Renal cortex interstitium (tissue), 11 donors: ENCODE data around the gene SPATA6L. TPM values are rescaled to one million over a fixed set of nuclear protein-coding genes. Genes with fewer than 3 reads are reported as not detected.

Experiments
- DNase-seq, 11 donors: peaks; one replicate each; pipeline ENCODE4 v3.0.0-alpha.2; 2013; ENCODE audit warnings: low read depth in 9 of 11, low spot score in 4 of 11; ENCODE audit errors: extremely low read depth in 1 of 11
- polyA plus RNA-seq, 3 donors: library from polyadenylated mRNA; unstranded; fragments of 120-200 nt; gene quantifications; one replicate each; pipeline ENCODE4 v1.2.1, GENCODE V29; 2013; ENCODE audit not compliant: insufficient read length in 3 of 3

Gene SPATA6L
- polyA plus RNA-seq, 3 donors, result 2.5 to 5.5 (median 2.8) TPM

- no peak for DNase-seq
Observed at GRCh38 chr9:4596165-4596922, 69.9 kb downstream of the SPATA6L start.

- no peak for DNase-seq
Observed at GRCh38 chr9:4594994-4595393, 71.3 kb downstream of the SPATA6L start.

DNA sequence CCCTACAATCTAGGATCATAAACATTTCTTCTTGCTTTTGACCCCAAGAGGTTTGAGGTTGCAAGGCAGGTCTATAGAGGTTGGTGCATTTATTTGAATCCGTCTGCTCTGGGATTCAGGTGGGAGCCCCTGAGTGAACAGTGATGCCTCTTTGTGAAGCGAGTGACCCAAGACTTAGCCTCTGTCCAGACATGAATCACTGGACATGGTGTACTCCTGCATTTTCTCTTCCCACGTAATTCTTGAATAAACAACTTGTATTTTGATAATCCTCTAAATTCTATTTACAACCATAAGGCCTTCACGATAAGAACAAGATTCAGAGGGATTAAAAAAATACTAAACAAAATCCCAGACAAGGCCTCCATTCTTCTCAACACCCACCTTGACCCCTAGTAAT, 71.7 kb downstream of the SPATA6L start:
- no peak for DNase-seq

DNA sequence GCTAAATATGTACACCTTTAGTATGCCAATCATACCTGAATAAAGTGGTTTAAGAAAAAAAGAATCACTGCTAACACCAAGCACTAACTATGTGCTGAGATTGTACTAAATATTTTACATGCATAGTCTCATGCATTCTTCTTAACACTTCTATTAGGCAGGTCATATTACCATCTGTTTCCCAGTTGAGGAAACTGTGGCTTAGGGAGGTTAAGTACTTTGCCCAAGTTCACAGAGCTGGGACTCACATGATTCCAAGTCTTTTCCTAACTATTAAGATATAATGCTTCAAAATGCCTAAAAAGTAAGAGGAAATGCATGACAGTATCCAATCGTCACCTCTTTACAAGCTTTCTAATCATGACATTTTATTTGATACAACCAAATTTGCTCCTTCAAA, 73.4 kb downstream of the SPATA6L start:
- DNase-seq, result no peak

DNA sequence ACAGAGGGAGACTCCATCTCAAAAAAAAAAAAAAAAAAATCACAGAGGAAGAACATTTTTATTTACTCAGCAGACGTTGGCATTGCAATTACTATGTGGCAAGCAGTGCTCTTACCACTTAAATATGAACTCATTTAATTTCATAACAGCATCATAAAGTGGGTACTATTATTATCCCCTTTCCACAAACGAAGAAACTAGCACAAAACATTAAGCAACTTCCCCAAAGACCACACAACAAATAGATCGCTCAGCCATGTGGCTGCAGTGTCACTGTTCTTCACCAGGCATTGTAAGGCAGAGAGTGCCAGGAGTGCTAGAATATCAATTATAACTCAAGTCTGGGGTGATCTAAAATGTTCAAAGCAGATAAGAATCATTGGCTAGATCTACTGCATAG, 74.0 kb downstream of the SPATA6L start:
- no peak for DNase-seq

DNA sequence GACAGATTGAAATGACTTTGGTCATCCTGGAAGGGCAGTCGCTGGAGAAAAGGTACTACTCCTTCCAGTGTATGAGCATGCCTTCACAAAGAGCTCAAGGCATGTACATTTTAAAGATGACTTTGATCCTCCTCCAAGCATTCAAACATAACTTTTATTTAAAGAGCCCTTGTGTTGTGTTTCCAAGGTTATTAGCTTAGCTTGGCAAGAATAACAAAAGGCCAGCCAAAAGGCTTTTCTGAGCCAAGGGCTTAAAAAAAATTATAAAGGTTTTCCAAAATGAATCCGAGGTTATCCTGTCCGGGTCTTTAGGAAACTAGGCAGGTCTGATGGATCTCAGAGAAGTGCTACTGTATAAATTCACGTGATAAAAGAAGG, 75.2 kb downstream of the SPATA6L start:
- no peak for DNase-seq

DNA sequence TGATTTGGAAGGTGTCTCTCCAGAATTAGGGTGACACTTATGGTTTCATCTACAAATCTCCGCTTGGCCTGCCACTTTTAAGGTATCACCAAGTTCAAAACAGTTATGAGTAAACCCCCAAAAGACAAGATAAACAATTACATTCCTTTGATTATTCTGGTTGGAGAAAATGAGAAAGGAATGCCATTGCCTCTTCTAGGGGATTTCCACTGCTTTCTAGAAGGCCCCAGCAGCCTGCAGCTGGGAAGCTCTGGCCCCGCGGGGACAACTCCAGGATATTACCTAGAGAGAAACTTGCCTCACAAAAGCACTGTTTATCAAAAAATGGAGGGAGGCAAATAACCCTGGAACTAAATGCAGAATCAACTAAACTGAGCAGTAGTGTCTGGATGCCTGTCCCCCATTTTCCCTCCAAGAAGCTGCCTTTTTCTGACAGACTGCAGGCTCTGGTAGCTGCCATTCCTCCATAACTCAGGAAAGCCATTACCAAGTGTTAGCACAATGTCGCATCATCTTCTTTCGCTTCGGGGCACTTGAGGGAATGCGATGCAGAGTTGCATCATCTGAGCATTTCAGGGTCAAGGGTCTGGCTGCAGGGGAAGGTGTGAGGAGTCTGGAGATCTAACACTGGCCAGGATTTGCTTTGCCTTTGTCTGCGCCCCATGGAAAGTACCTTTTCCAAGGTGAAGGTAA, 75.7 kb downstream of the SPATA6L start:
- DNase-seq, result no peak

GRCh38 chr9:4588721-4589120, 77.6 kb downstream of the SPATA6L start:
- no peak for DNase-seq

- no peak for DNase-seq
Observed at GRCh38 chr9:4585135-4585534, 81.1 kb downstream of the SPATA6L start.

DNA sequence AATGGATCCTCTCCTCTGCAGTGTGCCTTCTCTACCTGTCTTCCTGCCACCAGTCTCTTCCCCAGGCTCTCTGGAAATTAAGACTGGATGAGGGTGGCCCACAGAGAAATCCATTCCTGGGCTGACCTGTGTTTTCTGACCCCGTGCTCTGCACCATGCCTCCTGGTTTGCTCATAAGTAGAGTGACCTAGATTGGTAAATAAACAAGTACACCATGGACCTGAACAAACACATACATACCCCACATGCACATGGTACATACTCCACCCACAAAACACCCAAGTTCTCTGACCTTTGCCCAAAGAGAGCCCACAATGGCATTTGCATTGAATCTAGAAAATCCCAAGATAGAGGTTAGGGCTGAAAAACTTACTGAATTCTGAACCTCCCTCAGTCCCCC, 81.6 kb downstream of the SPATA6L start:
- no peak for DNase-seq

DNA sequence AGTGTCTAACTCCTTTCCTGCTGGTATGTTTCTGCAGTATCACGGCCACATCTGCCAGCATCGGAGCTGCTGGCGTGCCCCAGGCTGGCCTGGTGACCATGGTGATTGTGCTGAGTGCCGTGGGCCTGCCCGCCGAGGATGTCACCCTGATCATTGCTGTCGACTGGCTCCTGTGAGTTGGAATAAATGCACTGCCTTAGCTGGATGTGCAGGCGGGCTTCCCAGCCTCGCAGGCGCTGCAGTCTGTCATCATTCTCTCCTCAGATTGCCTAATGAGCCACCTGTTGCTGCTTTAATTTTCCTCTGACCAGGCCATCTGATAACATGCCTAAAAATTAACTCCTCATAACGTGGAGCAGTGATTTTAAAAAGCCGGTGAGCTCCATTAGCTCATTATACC, 83.3 kb downstream of the SPATA6L start:
- DNase-seq, result no peak

GRCh38 chr9:4581861-4582565, 84.3 kb downstream of the SPATA6L start:
- DNase-seq, result no peak

DNA sequence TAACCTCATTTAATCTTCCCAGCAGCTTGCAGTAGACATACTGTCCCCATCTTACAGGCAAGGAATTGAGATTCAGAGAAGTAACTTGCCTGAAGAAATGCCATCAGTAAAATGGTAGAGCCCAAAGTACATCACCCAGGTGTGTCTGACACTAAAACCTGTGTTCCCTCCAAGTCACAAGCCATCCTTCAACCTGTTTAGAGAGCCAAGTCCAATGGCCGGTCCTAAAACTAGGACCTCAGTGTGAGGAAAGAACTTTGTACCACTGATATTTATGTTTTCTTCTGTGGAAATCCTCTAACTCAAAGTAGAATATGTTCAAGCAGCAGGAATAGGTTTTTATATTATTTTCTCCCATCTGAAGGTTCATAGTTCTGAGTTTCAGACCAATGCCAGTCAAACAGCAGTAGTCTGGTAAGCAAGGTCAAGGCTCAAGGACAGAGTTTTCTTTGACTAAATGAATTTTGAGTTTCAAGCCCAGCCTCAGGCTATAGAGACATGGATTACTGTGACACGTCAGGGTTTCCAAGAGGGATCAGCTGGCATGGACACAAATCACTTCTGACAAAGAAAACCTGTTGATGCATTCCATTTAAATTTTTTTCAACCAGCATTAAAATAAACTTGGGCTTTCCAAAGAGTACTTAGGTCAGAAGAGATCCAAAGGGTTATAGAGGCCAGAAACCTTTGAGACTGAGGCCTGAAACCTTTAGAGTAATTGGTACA, 85.1 kb downstream of the SPATA6L start:
- no peak for DNase-seq

DNA sequence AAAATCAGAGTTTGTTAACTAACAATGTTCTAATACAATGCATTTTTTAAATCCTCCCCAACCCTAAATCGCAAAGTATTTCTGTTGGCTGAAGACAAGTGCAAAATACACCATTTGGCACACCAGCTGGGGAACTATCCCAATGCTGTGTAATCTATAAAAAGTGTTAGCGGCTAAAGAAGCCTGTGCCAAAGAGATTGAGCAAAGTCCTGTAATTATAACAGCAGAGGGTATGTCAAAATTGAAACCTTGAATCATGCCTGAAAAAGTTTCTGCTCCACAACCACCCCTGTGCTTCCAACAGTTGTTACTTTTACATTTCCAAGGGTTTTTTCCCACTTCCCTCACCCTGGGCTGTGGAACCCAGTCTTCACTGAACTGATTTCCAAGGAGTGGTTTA, 87.3 kb downstream of the SPATA6L start:
- no peak for DNase-seq

DNA sequence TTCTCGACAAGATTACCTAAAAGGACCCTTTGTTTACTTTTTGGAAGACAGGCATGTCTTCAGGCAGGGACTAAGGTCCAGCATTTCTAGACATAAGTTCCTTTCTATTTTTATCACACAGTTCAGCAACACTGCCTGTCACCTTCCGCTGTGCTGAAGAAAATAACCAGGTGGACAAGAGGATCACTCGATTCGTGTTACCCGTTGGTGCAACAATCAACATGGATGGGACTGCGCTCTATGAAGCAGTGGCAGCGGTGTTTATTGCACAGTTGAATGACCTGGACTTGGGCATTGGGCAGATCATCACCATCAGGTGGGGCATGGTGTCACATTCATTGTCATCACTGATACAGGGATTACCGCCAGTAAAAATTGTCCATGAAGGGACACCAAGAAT, 89.8 kb downstream of the SPATA6L start:
- DNase-seq, result no peak

DNA sequence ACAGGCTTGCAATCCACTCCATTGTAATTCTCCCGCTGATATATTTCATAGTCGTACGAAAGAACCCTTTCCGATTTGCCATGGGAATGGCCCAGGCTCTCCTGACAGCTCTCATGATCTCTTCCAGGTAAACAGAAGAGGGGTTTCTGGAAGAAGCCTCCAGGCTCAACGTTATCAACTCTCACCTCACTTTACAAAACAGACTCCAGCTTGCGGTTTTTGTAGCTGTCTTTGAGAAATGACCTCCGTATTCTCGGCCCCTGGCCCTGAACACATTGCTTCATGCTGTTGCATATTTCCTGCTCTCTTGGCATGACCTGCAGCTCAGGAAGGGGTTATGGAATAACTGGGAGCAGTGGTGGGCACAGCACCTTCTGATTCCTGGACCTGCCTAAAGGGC, 90.3 kb downstream of the SPATA6L start:
- DNase-seq, result no peak

GRCh38 chr9:4574657-4575243, 91.5 kb downstream of the SPATA6L start:
- no peak for DNase-seq

- DNase-seq, result no peak
Observed at GRCh38 chr9:4573634-4574389, 92.5 kb downstream of the SPATA6L start.

DNA sequence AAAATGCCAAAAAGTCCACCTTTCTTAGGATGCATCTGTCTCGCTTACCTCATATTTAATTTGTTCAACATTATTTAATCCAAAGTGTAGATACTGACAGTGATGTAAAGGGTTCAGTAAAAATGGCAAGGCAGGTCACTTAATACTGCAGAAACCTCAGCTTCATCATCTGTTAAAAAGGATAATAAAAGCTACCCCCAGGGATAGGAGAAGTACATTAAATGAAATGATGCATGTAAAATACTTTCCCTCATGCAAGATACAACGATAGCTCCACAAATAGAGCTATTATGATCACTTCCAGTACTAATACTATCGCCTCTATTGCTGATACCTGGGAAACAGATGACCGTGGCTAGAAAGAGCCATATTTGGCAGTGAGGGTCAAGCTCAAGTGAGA, 93.1 kb downstream of the SPATA6L start:
- DNase-seq, result no peak
